ENCODE measurements around the gene DPYD. TPM values are rescaled to one million over a fixed set of nuclear protein-coding genes. Genes with fewer than 3 reads are reported as not detected.

Gene DPYD
- polyA plus RNA-seq, 1 of the 3 experiments (the other 2 are of a cell fraction), result 23.0 TPM

GRCh38 chr1:97382206-97382605 is 538.6 kb downstream of the DPYD start:
- 96% methylated on average over 1 of the region's 1 CpG for WGBS (ENCODE audit: low lambda C conversion rate)
- POLR2A ChIA-PET, result no interaction called here
- H3K9me3 ChIP-seq, result no peaks in the 10 kb centered on the region

GRCh38 chr1:97379387-97380075 is 541.3 kb downstream of the DPYD start:
- peaks cover 16% of the 10 kb centered on the region for H3F3A ChIP-seq (replicated peaks; ENCODE audit: insufficient read depth)
- H3K27ac ChIP-seq (ENCODE audit: low read depth in 2 of 2, low read length in 1 of 2), result no peak overlapping the region
- no peak for DNase-seq
- H2AFZ ChIP-seq (ENCODE audit: low read depth), result no peak overlapping the region
- 67% methylated on average over 4 of the region's 4 CpGs for WGBS (ENCODE audit: low lambda C conversion rate)
- CTCF ChIA-PET, result no interaction called here
- no peaks in the 10 kb centered on the region for H3K9me2 ChIP-seq
- no peak overlapping the region for H3K4me2 ChIP-seq
- H3K4me3 ChIP-seq (ENCODE audit: low read depth in 2 of 2, low read length in 1 of 2), result no peak overlapping the region
- H3K9me3 ChIP-seq, result no peaks in the 10 kb centered on the region
- no peak overlapping the region for H3K9ac ChIP-seq
- H3K4me1 ChIP-seq (ENCODE audit: control insufficient read depth in 1 of 2, insufficient read depth in 2 of 2, low read depth in 1 of 2, low read length in 1 of 2), result peaks cover 0 to 6% of the 10 kb centered on the region in 2 experiments; a peak in 2 of 4 replicates
- H4K20me1 ChIP-seq (ENCODE audit: insufficient read depth), result no peaks in the 10 kb centered on the region
- no peaks in the 10 kb centered on the region for H3K27me3 ChIP-seq (ENCODE audit: insufficient read depth)
- H3K79me2 ChIP-seq (ENCODE audit: insufficient read depth), result no peaks in the 10 kb centered on the region
- POLR2A ChIA-PET, result no interaction called here
- H3K36me3 ChIP-seq (replicated peaks in 1 of 2; ENCODE audit: control insufficient read depth in 1 of 2, insufficient read depth in 2 of 2, low read length in 1 of 2), result peaks cover 0 to 21% of the 10 kb centered on the region in 2 experiments
- no peak for TF ChIP-seq USF2 (IDR thresholded peaks at IDR 0.05; ENCODE audit: borderline replicate concordance, low read depth, low read length)
- no peak for TF ChIP-seq TCF12 (IDR thresholded peaks at IDR 0.05)
- TF ChIP-seq RFX5 (IDR thresholded peaks at IDR 0.05; ENCODE audit: low read length), result no peak
- no peak for TF ChIP-seq IRF3 (IDR thresholded peaks at IDR 0.05; ENCODE audit: low read depth, low read length)
- TF ChIP-seq ELF1 (IDR thresholded peaks at IDR 0.05), result no peak
- no peak for TF ChIP-seq GATA2 (CRISPR knock-in tag; IDR thresholded peaks at IDR 0.05)
- TF ChIP-seq MXI1 (IDR thresholded peaks at IDR 0.05; ENCODE audit: low read depth, low read length), result no peak
- TF ChIP-seq MAX (IDR thresholded peaks at IDR 0.05; ENCODE audit: low read depth), result no peak
- no peak for TF ChIP-seq REST (IDR thresholded peaks at IDR 0.05; ENCODE audit: low read depth, low read length)
- TF ChIP-seq FOXM1 (IDR thresholded peaks at IDR 0.05; ENCODE audit: low read depth), result no peak
- TF ChIP-seq TEAD4 (IDR thresholded peaks at IDR 0.05; ENCODE audit: borderline replicate concordance, insufficient read depth), result no peak
- no peak for TF ChIP-seq GABPA (IDR thresholded peaks at IDR 0.05; ENCODE audit: low read depth)

More at GRCh38 chr1:97382206-97382605, 538.6 kb downstream of the DPYD start:
- CTCF ChIA-PET, result no interaction called here
- no peaks in the 10 kb centered on the region for H3K79me2 ChIP-seq (ENCODE audit: insufficient read depth)
- TF ChIP-seq FOXJ3 (CRISPR knock-in tag; IDR thresholded peaks at IDR 0.05) (no peak), EZH2phosphoT487 (IDR thresholded peaks at IDR 0.05; ENCODE audit: borderline replicate concordance, low read depth) (no peak), JUND (IDR thresholded peaks at IDR 0.05) (no peak), MEF2A (IDR thresholded peaks at IDR 0.05; ENCODE audit: borderline replicate concordance, low read depth) (no peak), ZBTB33 (IDR thresholded peaks at IDR 0.05; ENCODE audit: borderline replicate concordance, low read depth) (no peak), NRF1 (IDR thresholded peaks at IDR 0.05; ENCODE audit: low read depth, low read length) (no peak), POLR2AphosphoS5 (IDR thresholded peaks at IDR 0.05; ENCODE audit: low read depth, low read length) (no peak), RAD21 (IDR thresholded peaks at IDR 0.05; ENCODE audit: low read length) (no peak), FOSL2 (IDR thresholded peaks at IDR 0.05; ENCODE audit: borderline replicate concordance, low read depth) (no peak), TAF1 (IDR thresholded peaks at IDR 0.05; ENCODE audit: borderline replicate concordance, low read depth, low read length) (no peak), NFIC (IDR thresholded peaks at IDR 0.05; ENCODE audit: borderline replicate concordance) (no peak), SMC3 (IDR thresholded peaks at IDR 0.05; ENCODE audit: low read depth, low read length) (no peak)
- no peak overlapping the region for H2AFZ ChIP-seq (ENCODE audit: low read depth)
- no peak overlapping the region for H3K9ac ChIP-seq
- H3K4me1 ChIP-seq (ENCODE audit: control insufficient read depth in 1 of 2, insufficient read depth in 2 of 2, low read depth in 1 of 2, low read length in 1 of 2), result peaks cover 0 to 16% of the 10 kb centered on the region in 2 experiments; a peak in 3 of 4 replicates
- no peak overlapping the region for H3K4me2 ChIP-seq
- no peaks in the 10 kb centered on the region for H4K20me1 ChIP-seq (ENCODE audit: insufficient read depth)
- no peak for DNase-seq
- no peak overlapping the region for H3K27ac ChIP-seq (ENCODE audit: low read depth in 2 of 2, low read length in 1 of 2)
- no peaks in the 10 kb centered on the region for H3K9me2 ChIP-seq
- no peak overlapping the region for H3K4me3 ChIP-seq (ENCODE audit: low read depth in 2 of 2, low read length in 1 of 2)
- no peaks in the 10 kb centered on the region for H3K27me3 ChIP-seq (ENCODE audit: insufficient read depth)
- peaks cover 37% of the 10 kb centered on the region for H3F3A ChIP-seq (replicated peaks; ENCODE audit: insufficient read depth)
- peaks cover 0 to 25% of the 10 kb centered on the region in 2 experiments for H3K36me3 ChIP-seq (replicated peaks in 1 of 2; ENCODE audit: control insufficient read depth in 1 of 2, insufficient read depth in 2 of 2, low read length in 1 of 2)
